HG02588 (cell line): Measurements from ENCODE around the gene TRAF3.
A peak's percentile ranks its signal among the peaks of the same experiment; 100 is the strongest.
"Not testable (repeated sequence)": the region's sequence is repeated elsewhere in the genome, so short reads cannot be mapped to it uniquely, and the experiment has no call there.

Experiments used
- ATAC-seq: cut with Tn5 transposase; IDR thresholded peaks from one replicate; pipeline ENCODE4 v1.9.1; 2021; ENCODE audit warnings: mild to moderate bottlenecking, moderate library complexity; ENCODE audit not compliant: unreplicated experiment

TRAF3 gene

DNA sequence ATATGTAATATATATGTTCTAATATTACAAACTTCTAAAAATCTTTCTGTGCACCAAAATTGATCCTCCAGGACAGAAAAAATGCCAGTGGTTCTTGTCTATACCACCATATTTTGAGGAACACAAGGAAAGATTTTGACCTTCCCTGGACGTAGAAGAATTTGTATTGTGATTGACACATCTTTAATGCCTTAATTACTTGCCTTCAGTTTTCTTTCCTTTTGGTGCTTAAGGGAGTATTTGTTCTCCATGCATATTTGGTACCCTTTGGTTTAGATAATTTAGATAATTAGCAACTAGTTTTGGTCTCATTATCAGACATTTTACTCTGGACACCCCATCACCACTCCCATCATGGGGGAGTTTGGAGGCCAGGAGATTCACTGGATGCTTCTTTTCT lies 27.6 kb downstream of the TRAF3 start:
- no peak for ATAC-seq

DNA sequence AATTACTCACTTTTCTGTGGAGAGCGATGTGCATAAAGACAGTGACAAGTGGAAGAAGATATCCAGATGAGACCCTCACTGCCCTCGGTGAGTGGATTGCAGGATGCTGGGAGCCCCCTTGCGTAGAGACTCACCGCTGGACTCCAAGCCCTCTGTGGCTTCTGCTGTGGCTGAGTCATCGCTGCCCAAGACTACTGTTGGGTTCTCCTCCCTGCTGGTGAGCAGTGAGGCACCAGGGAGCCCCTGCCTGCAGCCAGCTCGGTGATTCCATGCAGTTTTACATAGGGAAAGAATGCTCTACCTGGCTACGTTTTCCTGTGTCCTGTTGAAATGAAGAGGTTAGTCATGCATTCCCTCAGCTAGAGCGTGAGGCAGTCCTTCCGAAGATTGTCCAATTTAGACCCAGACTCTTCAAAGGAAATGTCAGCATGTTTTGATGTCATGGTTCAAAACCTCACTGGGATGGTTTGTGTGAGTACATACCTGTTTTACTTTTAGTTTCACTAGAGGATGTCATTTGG lies 28.2 kb downstream of the TRAF3 start:
- ATAC-seq: no peak

DNA sequence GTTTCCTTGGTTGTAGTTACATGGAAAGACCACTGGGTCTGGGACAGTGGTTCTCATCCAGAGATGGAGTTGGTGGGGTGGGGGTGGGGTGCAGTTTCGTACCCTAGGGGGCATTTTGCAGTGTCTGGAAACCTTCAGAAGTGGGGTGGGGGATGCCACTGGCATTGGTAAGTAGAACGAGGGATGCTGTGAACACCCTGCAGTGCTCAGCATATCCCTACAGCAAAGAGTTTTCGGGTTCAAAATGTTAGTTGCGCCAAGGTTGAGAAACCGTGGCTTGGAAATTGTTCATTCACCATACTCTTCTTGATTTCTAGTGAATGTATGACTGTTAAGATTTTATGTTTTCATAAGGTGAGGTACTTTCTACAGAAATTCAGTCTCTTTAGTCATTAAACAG lies 28.7 kb downstream of the TRAF3 start:
- no peak for ATAC-seq

DNA sequence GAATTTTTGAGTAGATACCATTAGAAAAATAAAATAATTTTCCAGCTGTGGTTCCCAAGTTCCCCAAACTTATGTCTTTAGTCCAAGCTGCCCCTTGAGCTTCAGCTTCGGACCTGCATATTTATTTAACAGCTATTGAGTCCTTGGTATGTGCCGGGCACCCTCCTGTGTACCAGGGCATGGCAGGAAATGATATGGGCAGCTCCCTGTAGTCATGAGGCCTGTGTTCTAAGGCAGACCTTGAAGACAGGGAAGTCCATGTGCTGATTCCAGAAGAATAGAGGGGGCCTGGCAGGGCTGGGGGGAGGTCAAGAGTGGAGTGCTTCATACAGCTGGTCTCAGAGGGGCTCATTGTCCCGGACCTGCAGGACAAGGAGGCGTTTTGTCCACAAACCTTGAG lies 29.2 kb downstream of the TRAF3 start:
- ATAC-seq: no peak

DNA sequence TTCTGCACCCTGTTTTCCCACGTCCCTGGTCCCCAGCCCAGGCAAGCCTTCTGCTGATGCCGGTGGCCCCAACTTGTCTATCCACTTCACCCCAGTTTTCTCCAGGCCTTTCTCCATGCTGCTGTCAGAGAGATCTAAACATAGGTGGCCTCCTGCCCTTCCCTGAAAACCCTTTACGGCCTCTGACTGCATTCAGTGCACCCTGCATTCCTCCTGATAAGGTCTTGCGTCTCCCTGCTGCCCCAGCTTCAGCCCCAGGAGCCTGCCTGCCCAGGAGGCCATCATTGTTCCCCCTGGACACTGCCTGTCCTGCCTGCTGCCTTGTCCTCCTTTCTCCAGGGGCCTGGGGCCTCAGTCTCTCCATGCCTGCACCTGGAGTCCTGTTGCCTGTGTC lies 29.8 kb downstream of the TRAF3 start:
- no peak for ATAC-seq

DNA sequence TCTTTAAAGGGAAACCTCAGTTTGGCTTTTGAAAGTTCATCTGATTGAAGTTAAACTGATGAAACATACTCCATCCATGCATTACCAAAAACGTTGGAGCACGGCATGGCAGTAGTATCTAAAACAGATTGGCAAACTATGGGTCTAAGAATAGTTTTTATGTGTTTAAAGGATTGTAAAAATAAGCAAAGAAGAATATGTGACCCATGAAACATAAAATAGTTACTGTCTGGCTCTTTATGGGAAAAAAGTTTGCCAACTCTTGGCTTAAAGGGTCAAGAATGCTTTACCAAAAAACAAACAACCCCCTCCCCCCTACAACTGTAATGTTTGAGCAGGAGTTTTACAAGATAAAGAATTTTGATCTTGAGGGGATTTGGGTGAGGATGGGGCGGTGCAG lies 32.6 kb downstream of the TRAF3 start:
- ATAC-seq: no peak

DNA sequence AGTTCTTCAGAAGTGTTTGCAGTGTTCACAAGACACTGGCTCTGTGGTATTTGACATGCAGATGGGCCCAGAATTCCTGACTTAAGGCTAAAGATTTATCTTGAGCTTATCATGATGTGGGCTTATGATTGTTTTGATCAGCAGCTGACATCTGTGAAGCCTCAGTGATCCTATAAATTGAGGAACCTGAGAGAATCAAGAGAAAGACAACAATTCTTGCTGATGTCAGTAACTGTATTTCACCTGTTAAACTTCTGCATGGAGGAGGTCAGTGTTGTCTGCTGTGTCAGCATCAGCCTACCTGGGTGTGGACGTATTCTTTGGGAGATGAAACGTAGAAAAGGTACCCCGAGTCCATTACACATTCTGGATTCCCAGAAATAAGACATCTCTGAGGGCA lies 33.3 kb downstream of the TRAF3 start:
- ATAC-seq: no peak

DNA sequence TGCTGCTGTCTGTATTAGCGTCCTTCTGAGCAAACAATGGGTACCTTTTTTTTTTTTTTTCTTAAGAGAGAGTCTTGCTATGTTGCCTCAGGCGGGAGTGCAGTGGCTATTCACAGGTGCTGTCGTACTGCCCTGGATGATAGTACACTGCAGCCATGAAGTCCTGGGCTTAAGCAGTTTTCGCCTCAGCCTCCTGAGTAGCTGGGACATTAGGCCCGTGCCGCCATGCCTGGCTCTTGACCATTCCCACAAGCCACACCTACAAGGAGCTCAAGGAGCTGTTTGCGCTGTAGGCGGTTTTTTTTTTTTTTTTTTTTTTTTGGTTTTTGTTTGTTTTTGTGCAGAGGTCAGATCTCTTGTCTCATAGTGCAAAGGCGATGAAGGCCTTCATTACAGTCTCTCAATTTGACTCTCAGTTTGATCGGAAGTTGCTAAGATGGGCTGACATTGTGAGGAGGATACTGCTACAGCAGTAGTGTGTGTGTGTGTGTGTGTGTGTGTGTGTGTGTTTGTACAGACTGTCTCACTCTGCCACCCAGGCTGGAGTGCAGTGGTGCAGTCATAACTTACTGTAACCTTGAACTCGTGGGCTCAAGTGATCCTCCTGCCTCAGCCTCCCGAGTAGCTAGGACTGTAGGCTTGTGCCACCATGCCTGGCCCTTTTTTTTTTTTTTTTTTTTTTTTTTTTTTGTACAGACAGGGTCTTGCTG lies 34.2 kb downstream of the TRAF3 start:
- no peak for ATAC-seq

DNA sequence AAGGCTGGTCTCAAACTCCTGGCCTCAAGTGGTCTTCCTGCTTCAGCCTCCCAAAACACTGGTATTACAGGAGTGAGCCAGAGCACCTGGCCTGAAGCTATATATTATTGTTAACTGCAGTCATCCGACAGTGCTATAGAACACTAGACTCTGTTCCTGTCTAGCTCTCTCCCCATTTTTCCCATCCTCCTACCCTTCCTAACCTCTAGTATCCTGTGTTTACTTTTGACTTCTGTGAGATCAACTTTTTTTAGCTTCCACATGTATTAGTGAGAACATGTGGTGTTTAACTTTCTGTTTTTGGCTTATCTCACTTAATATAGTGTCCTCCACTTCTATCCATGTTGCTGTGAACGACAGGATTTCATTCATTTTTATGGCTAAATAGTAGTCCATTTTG lies 34.7 kb downstream of the TRAF3 start:
- no peak for ATAC-seq

DNA sequence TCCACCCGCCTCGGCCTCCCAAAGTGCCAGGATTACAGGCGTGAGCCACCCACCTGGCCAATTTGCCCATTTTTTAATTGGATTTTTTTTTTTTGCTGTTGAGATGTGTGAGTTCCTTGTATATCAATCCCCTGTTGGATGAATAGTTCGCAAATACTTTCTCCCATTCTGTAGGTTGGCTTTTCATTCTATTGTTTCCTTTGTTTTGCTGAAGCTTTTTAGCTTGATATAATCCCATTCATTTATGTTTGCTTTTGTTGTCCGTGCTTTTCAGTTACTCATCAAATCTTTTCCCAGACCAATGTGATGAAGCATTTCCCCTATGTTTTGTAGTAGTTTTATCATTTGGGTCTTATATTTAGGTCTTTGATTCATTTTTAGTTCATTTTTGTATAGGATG lies 36.4 kb downstream of the TRAF3 start:
- ATAC-seq: no peak

DNA sequence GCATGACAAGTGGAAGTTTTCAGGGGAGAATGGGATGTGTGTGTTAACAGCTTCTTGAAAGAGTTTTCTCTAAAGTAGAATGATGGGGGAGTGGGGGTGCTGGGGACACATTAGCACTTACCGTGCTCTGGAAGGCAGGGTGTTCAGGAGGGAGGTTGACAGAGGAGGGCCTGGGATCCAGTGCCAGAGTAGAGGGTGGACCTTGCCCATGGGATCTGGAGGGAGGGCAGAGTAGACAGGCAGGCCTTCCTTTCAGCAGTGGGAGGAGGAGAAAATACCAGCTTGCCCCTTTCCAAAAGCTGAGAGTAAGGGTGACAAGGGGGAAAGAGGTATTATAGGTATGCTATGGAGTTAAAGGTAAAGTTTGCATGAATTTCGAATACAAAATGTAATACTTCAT lies 40.1 kb downstream of the TRAF3 start:
- no peak for ATAC-seq

DNA sequence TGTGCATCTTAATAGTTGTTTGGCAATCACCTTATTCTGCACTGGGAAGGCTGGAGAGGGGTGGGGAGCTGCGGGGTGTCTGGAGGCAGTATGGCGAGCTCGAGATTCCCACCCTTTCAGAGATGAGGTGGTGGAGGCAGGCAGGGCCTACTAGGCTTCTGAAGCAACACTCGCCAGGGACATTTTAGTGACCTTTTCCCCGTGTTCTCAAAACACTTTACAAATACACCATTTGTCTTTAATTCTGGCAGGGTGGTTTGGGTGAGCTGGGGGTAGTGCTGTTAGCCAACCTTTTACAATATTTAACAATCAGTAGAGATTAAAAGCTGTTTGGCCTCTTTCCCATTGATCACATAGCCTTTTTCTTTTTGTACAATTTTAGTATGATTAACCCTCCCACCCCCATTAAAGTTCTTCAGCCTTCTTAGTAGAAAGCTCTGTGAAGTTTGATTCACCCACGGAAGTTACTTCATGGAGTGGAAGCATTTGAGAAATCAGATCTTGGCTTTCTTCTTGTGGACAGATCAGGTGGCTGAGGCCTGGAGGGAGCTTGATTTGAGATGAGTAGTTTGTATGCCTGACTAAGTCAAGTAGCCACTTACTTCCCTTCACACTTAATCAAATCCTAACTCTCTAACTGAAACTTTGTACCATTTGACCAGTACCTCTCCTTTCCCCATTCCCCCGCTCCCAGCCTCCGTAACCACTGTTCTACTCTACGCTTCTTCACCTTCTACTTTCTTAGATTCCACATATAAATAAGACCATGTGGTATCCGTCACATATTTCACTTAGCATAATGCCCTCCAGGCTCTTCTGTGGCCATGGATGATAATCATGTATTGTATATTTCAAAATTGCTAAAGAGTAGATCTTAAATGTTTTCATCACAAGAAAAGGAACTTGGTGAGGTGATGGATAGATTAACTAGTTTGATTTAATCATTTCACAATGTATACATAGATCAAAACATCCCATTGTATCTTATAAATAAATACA lies 41.0 kb downstream of the TRAF3 start:
- no peak for ATAC-seq

DNA sequence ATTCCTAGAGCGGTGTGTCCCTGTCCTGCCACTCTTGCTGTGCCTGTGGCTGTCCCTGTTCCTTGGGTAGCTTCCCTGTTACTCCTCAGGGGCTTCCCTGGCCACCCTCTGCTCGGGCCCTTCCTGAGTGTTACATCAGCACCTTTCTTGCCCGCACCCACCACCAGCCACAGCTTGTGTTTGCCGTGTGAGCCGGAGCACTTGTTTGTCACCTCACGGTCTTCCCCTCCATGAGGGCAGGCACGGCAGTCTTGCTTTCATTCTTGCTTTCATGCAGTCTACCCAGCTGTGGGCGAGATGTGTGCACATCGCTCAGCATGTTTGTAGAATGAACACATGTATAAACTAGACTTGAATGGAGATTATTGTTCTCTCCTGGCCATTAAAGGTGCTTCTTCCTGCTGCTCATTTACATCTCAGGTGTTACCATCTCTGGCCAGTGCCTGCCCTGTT lies 42.0 kb downstream of the TRAF3 start:
- peak; percentile 71 for ATAC-seq

DNA sequence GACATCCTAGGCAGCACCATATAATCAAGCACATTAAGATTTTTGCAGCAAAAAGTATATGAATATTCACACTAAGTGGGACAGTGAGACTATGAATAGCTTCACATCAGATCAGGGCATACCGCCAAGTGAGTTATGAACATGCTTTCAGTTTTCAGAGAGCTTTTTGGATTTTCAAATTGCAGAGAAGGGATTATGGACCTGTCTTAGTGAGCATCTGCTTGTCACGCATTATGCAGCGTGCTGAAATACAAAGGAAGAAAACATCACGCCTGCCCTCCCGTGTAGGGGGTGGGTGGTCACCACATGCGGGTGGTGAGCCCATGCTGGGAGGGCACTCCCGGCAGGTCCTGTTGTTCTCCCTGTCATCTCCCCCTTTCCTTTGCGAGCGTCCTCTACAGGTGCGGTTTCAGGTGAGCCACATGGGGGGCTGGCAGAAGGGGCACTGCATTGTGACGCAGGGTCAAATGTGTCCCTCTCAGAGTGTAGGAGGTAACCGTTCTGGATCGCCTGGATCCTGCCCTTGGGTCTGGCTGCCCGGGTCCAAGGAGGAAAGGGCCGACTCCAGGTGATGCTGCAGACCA lies 42.6 kb downstream of the TRAF3 start:
- peak; percentile 10 for ATAC-seq

DNA sequence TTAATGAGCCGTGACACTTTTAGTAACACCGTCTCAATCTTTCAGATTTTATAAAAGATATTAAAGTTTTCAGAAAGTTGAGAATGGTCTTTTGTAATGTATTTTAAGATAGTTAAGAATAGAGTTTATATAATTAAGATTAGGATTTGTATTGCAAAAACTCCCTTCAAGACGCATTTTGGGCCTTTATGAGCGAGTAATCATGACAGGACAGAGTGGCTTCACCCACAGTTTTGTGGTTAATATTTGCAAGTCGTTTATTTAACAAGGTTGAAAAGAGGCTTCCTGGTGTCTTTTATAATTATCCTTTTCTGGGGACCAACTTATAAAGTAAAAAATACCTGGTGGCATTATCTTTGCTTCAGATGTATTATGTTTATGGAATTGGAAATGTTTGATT lies 44.0 kb downstream of the TRAF3 start:
- ATAC-seq: no peak

DNA sequence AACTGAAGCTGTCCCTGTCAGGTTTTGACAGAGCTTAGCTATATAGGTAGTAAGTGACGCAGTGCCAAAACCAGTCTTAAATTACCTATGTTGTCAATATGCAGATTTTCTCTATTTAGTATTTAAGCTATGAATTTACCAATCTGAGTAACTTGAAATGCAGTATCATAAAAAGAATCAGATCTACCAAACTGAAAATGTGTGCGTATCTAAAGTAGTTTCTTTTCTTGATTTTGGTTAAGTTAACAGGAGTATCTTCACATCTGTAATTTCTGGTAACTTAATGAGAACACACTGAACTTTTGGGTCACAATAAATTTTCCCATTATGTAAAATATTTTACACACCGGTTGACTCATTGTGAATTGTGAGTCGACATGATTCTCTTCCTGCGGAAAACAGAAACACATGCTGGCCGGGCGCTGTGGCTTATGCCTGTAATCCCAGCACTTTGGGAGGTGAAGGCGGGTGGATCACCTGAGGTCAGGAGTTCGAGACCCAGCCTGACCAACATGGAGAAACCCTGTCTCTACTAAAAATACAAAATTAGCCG lies 45.1 kb downstream of the TRAF3 start:
- no peak for ATAC-seq

DNA sequence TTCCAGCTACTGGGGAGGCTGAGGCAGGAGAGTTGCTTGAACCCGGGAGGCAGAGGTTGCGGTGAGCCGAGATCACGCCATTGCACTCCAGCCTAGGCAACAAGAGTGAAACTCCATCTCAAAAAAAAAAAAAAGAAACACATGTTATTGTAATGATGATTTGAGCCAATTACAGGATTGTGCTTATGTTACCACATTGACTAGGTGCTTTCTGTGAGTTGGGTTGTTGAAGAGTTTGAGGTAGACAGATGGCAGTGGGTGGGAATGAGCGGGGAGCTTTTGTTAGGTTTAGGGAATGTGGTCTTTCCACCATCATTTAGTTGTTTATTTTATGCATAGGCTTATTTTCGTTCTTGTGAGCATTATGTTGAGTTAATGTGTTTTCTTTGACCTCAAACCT lies 45.6 kb downstream of the TRAF3 start:
- ATAC-seq: not testable (repeated sequence)

DNA sequence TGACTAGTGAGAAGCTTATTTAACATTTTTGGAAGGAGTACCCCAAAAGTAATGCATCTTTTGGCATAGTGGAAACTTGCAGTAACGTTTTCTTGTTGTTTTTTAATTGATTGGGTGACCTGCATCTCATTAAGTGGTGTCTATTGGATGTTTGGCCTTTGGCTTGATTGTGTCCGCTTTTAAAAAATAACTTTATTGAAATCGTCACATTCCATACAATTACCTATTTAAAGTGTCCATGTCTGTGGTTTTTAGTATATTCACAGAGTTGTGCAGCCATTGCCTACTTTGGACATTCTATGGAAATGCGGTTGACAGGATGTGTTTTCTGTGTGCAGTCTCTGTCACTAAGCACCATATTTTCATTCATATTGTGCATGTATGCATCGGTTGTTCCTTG lies 46.3 kb downstream of the TRAF3 start:
- no peak for ATAC-seq

DNA sequence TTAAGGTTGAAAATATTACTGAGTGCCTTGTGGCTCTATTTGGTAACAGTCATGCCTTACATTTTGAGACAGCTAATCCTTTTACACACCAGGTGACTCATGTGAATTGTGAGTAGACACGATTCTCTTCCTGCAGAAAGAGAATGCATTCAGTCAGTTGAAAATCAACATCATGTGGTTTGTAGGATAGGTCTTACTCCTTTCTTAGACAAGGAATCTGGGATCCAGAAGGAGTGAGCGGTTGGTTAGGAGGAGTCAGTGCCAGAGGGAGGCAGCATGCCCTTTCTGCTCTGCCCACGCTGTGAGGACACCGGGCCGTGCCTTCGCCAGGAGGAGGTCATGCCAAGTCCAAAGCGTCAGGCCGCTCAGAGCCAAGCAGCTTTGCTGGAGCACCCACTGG lies 47.6 kb downstream of the TRAF3 start:
- ATAC-seq: no peak

DNA sequence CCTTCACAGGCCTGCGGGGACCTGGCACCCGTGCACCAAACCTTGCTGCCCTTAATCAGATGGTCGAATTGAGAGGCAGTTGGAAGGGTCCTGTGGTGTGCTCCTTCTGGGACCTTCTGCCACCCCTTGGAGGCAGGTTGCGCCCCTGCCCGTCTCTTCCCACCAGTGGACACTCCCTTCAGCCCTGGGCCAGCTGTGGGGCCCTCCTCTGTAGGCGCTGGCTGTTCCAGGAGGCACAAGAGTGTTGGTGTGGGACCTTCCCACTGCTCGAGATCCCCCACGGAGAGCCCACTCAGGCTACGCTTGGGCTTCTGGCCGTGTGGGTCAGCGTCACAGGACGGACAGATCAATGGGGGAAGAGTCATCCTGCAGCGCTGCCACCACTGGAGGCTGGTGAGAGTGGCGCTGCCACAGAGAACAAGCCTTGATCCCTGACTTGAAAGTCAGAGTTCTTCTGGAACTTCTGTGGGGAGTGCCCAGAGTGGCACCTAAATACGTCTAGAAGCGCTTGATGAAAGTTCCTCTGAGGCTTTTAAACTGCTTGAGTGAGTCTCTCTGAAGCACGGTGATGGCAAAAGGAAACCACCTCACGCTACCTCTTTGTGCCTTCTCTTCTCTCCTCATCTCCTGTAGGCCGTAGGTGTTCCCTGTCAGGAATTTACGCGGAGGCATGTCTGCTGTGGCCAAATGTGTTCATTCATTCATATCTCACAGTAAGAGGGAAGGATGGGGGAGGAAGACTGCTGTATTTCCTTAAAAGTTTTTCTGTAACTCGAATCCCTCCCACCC lies 48.3 kb downstream of the TRAF3 start:
- no peak for ATAC-seq
